Activated CD4-positive, alpha-beta T cell treated with anti-CD3 and anti-CD28 coated beads, Interleukin-2, Interleukin-6, amounts not matched to agents 100 ng/mL and 50 ng/mL, durations not matched to agents 16 hours and 8 hours (primary cell): ENCODE results near the gene SF1.

Experiments
- DNase-seq: peaks from one replicate; pipeline ENCODE4 v3.0.0-alpha.2; 2020

The SF1 gene

GRCh38 chr11:64801158-64801464 lies 22.8 kb upstream of the SF1 start:
- DNase-seq, result no peak

GRCh38 chr11:64800303-64801157 lies 22.2 kb upstream of the SF1 start:
- no peak for DNase-seq

- no peak for DNase-seq
Observed at GRCh38 chr11:64799623-64800302, 21.4 kb upstream of the SF1 start.

- DNase-seq, result no peak
Observed at GRCh38 chr11:64799256-64799622, 20.9 kb upstream of the SF1 start.

- no peak for DNase-seq
Observed at GRCh38 chr11:64796757-64797541, 18.6 kb upstream of the SF1 start.

GRCh38 chr11:64796047-64796756 lies 17.9 kb upstream of the SF1 start:
- no peak for DNase-seq

- DNase-seq, result no peak
Observed at GRCh38 chr11:64794526-64794925, 16.2 kb upstream of the SF1 start.

GRCh38 chr11:64793271-64794160 lies 15.2 kb upstream of the SF1 start:
- DNase-seq, result no peak

- no peak for DNase-seq
Observed at GRCh38 chr11:64792482-64792881, 14.1 kb upstream of the SF1 start.

- no peak for DNase-seq
Observed at GRCh38 chr11:64791781-64792291, 13.5 kb upstream of the SF1 start.

- DNase-seq, result no peak
Observed at GRCh38 chr11:64790205-64791095, 12.1 kb upstream of the SF1 start.

- no peak for DNase-seq
Observed at GRCh38 chr11:64789331-64790204, 11.2 kb upstream of the SF1 start.

- DNase-seq, result no peak
Observed at GRCh38 chr11:64788321-64789215, 10.2 kb upstream of the SF1 start.

GRCh38 chr11:64787526-64788320 lies 9.4 kb upstream of the SF1 start:
- peak; percentile 59 for DNase-seq

GRCh38 chr11:64786308-64786707 lies 8.0 kb upstream of the SF1 start:
- no peak for DNase-seq

- no peak for DNase-seq
Observed at GRCh38 chr11:64784813-64785581, 6.7 kb upstream of the SF1 start.

GRCh38 chr11:64778223-64778472 lies 194 bp downstream of the SF1 start:
- no peak for DNase-seq
